GM12874 (cell line): ENCODE results near the gene PRMT5.

ENCODE experiments used
- CTCF ChIP-seq: IDR thresholded peaks from 2 replicates; pipeline ENCODE4 v1.5.1; 2011; ENCODE audit warnings: low read depth, mild to moderate bottlenecking, control low read depth, low read length, moderate library complexity; ENCODE audit not compliant: insufficient read depth

Gene PRMT5

GRCh38 chr14:22925513-22925912, 3.7 kb downstream of the PRMT5 start:
- no peak for TF ChIP-seq CTCF

GRCh38 chr14:22923746-22924145, 5.4 kb downstream of the PRMT5 start:
- no peak for TF ChIP-seq CTCF

- TF ChIP-seq CTCF = no peak
Observed at GRCh38 chr14:22922294-22922693, 6.9 kb downstream of the PRMT5 start.

GRCh38 chr14:22920697-22921096, 8.5 kb downstream of the PRMT5 start:
- no peak for TF ChIP-seq CTCF

- no peak for TF ChIP-seq CTCF
Observed at GRCh38 chr14:22919601-22919921, 9.6 kb downstream of the PRMT5 start.

GRCh38 chr14:22918804-22919600, 10.2 kb downstream of the PRMT5 start, which contains the start of gene RBM23:
TSS of gene RBM23 (minus strand) at chr14:22919149.
- TF ChIP-seq CTCF = no peak

GRCh38 chr14:22915886-22916521, 13.2 kb downstream of the PRMT5 start:
- TF ChIP-seq CTCF = no peak
